Kasumi-1 (cell line): Measurements from ENCODE around the gene L3MBTL1.

Experiments used
- DNase-seq, 2 experiments: peaks; one replicate each; lab custom pipeline; 2025; lab: John Stamatoyannopoulos, UW

The L3MBTL1 gene

DNA sequence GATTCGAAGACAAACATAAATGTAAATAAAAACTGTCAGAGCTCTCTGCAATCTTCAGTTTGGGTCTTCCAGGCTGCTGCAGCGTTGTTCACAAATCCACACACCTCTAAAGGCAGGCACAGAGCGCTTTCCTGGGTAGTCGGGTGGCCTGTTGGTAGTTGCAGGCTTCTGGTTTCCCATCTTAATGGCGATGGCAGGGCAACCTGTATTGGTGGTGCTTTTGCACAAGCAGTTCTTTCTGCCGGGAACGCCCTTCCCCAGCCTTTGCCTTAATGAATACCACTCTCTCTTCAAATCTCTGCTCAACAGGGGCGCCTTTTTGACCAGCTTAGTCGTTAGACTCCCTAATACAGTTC, 82.5 kb downstream of the L3MBTL1 start:
- no peak for DNase-seq

DNA sequence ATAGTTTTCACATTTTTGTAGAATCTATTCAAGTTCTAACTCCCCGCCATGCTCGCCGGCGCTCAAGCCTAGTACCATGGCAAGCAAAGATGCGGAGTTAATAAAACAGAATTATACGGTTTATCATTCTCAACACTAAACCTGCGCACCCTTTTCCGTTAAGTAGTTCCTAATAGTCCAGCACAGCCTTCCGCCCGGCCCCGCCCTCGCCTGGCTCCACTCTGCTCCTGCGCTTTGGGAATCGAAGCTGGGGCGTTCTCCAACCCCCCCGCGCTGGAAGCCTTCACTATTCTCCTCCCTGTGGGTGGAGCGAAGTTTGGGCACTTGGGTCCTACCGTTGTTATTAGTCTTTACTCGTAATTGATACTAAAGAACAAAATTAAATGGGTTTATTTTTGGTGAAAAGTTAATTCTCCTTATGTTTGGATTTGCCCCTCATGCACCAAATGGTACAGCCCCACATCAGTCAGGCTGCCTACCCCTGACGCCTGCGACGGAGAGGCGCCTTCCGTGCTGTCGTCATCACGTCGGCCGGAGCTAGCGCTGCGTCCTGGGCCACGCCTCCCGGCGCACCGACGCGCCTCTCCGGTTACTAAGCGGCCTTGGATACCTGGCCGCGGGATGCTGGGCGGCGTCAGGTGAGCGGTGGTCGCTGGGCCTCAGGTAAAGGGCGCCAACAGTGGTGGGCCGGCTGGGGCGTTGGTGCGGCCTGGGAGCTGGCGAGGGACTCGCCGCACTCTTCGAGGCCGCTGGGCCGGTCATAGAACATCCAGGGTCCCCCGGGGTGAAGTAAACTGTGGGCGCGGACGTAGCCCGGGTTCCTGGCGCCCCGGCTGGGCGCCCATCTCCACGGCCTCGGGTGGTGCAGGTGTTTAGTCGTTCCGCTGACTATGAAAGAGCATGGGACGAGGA, 83.2 kb downstream of the L3MBTL1 start, which contains the start of gene IFT52:
Gene IFT52 (plus strand): TSS at position 546 of the 912 bp plus-strand sequence. CDS start 3,762 bp downstream, outside the sequence.
- peak; percentile 84 to 94 for DNase-seq
